HEK293 (cell line): ENCODE measurements around the gene TIGD7.
"Not testable (repeated sequence)": the region's sequence is repeated elsewhere in the genome, so short reads cannot be mapped to it uniquely, and the experiment has no call there.

Experiments
- CTCF ChIA-PET: fragments of 350-600 bp; formaldehyde crosslinking; extraction: SDS; loops from one replicate; lab custom pipeline; 2021; ENCODE audit warnings: antibody characterized with exemption; lab: Yijun Ruan, JAX
- POLR2A ChIA-PET: fragments of 300-600 bp; formaldehyde crosslinking; extraction: SDS; loops from one replicate; lab custom pipeline; 2020; ENCODE audit warnings: antibody characterized with exemption, inconsistent platforms; lab: Yijun Ruan, JAX
- H3K27ac ChIP-seq: fragments of 200-500 bp; sonication (Bioruptor generic); 2 replicates; pipeline ENCODE4 v1.5.1; 2014; ENCODE audit warnings: low read depth, low read length, control low read depth, inconsistent platforms; ENCODE audit errors: extremely low read depth
- H3K36me3 ChIP-seq, 2 experiments: fragments of 200-500 bp in 1 of 2; sonication (Bioruptor generic) in 1 of 2; 1 replicate in 1 of 2; 2 replicates in 1 of 2; pipeline ENCODE4 v1.5.1; 2014 to 2017; ENCODE audit warnings: inconsistent platforms in 2 of 2, low read length in 2 of 2; ENCODE audit not compliant: control insufficient read depth in 2 of 2, insufficient read depth in 1 of 2
- H3K4me1 ChIP-seq: fragments of 200-500 bp; sonication (Bioruptor generic); 2 replicates; pipeline ENCODE4 v1.5.1; 2014; ENCODE audit warnings: mild to moderate bottlenecking, low read length, inconsistent platforms; ENCODE audit not compliant: control insufficient read depth, insufficient read depth
- H3K4me3 ChIP-seq: 2 replicates; pipeline ENCODE4 v1.5.1; 2011; ENCODE audit warnings: low read depth, mild to moderate bottlenecking, control low read depth, low read length, moderate library complexity
- H3K9me3 ChIP-seq: fragments of 200-500 bp; sonication (Bioruptor generic); 2 replicates; pipeline ENCODE4 v1.5.1; 2014; ENCODE audit warnings: low read depth, low read length, inconsistent platforms; ENCODE audit not compliant: control insufficient read depth, insufficient read depth
- ATF2 ChIP-seq: fragments of 450-650 bp; formaldehyde crosslinking; IDR thresholded peaks from 2 replicates; pipeline ENCODE4 v1.5.1; 2016; ENCODE audit warnings: missing biosample characterization, missing genetic modification characterization, low read depth
- KLF8 ChIP-seq: fragments of 450-650 bp; formaldehyde crosslinking; IDR thresholded peaks from 2 replicates; pipeline ENCODE4 v1.5.1; 2016; ENCODE audit warnings: missing biosample characterization, missing genetic modification characterization
- TSHZ1 ChIP-seq: fragments of 450-650 bp; formaldehyde crosslinking; IDR thresholded peaks from 2 replicates; pipeline ENCODE4 v1.5.1; 2016; ENCODE audit warnings: missing biosample characterization, missing genetic modification characterization, borderline replicate concordance
- YY1 ChIP-seq: fragments of 450-650 bp; formaldehyde crosslinking; IDR thresholded peaks from 2 replicates; pipeline ENCODE4 v1.5.1; 2018; ENCODE audit warnings: missing biosample characterization, missing genetic modification characterization
- ZBTB10 ChIP-seq: fragments of 450-650 bp; formaldehyde crosslinking; IDR thresholded peaks from 2 replicates; pipeline ENCODE4 v1.5.1; 2016; ENCODE audit warnings: missing biosample characterization, missing genetic modification characterization
- ZBTB8A ChIP-seq: fragments of 450-650 bp; formaldehyde crosslinking; IDR thresholded peaks from 2 replicates; pipeline ENCODE4 v1.5.1; 2016; ENCODE audit warnings: missing biosample characterization, missing genetic modification characterization
- ZNF112 ChIP-seq: fragments of 450-650 bp; formaldehyde crosslinking; IDR thresholded peaks from 2 replicates; pipeline ENCODE4 v1.5.0; 2017; ENCODE audit warnings: missing biosample characterization, missing genetic modification characterization
- ZNF155 ChIP-seq: fragments of 450-650 bp; formaldehyde crosslinking; IDR thresholded peaks from 2 replicates; pipeline ENCODE4 v1.5.1; 2016; ENCODE audit warnings: missing biosample characterization, missing genetic modification characterization
- ZNF175 ChIP-seq: fragments of 450-650 bp; formaldehyde crosslinking; IDR thresholded peaks from 2 replicates; pipeline ENCODE4 v1.5.1; 2016; ENCODE audit warnings: missing biosample characterization, missing genetic modification characterization
- ZNF184 ChIP-seq: fragments of 450-650 bp; IDR thresholded peaks from 2 replicates; pipeline ENCODE4 v1.5.1; 2018; ENCODE audit warnings: missing biosample characterization, mild to moderate bottlenecking, missing genetic modification characterization
- ZNF221 ChIP-seq: fragments of 450-650 bp; formaldehyde crosslinking; IDR thresholded peaks from 2 replicates; pipeline ENCODE4 v1.5.1; 2017; ENCODE audit warnings: missing biosample characterization, missing genetic modification characterization, borderline replicate concordance
- ZNF280D ChIP-seq: fragments of 450-650 bp; formaldehyde crosslinking; IDR thresholded peaks from 2 replicates; pipeline ENCODE4 v1.5.1; 2016; ENCODE audit warnings: missing biosample characterization, missing genetic modification characterization
- ZNF302 ChIP-seq: fragments of 450-650 bp; formaldehyde crosslinking; IDR thresholded peaks from 2 replicates; pipeline ENCODE4 v1.5.1; 2016; ENCODE audit warnings: missing biosample characterization, missing genetic modification characterization, low read depth
- ZNF324 ChIP-seq: fragments of 450-650 bp; formaldehyde crosslinking; IDR thresholded peaks from 2 replicates; pipeline ENCODE4 v1.5.1; 2016; ENCODE audit warnings: missing biosample characterization, missing genetic modification characterization
- ZNF350 ChIP-seq: fragments of 450-650 bp; formaldehyde crosslinking; IDR thresholded peaks from 2 replicates; pipeline ENCODE4 v1.5.0; 2017; ENCODE audit warnings: missing biosample characterization, mild to moderate bottlenecking, missing genetic modification characterization
- ZNF37A ChIP-seq: fragments of 450-650 bp; IDR thresholded peaks from 2 replicates; pipeline ENCODE4 v1.5.1; 2018; ENCODE audit warnings: missing biosample characterization, missing genetic modification characterization
- ZNF544 ChIP-seq: fragments of 450-650 bp; formaldehyde crosslinking; IDR thresholded peaks from 2 replicates; pipeline ENCODE4 v1.5.0; 2017; ENCODE audit warnings: missing biosample characterization, missing genetic modification characterization

TIGD7 gene

GRCh38 chr16:3274490-3274889, 30.7 kb downstream of the TIGD7 start (continued):
- TF ChIP-seq TSHZ1 (tag by site-specific recombination) (no peak), ZNF302 (tag by site-specific recombination) (no peak), ATF2 (tag by site-specific recombination) (no peak), ZBTB10 (tag by site-specific recombination) (no peak)

GRCh38 chr16:3271281-3271680, 33.9 kb downstream of the TIGD7 start:
- H3K4me1 ChIP-seq, CTCF ChIA-PET: not testable (repeated sequence)

GRCh38 chr16:3270718-3271117, 34.5 kb downstream of the TIGD7 start:
- H3K4me3 ChIP-seq, H3K4me1 ChIP-seq, H3K36me3 ChIP-seq, H3K27ac ChIP-seq, H3K9me3 ChIP-seq: not testable (repeated sequence)
- ChIA-PET CTCF (interaction anchor here (0.8 kb wide), 1 partner anchor 110 kb away, joined by 3 read pairs; no protein-coding TSS in a partner anchor), POLR2A (interaction anchor here (1.2 kb wide), 1 partner anchor 12 kb away, joined by 5 read pairs; no protein-coding TSS in a partner anchor)

More at GRCh38 chr16:3271281-3271680, 33.9 kb downstream of the TIGD7 start:
- H3K27ac ChIP-seq, POLR2A ChIA-PET, H3K9me3 ChIP-seq, H3K4me3 ChIP-seq, H3K36me3 ChIP-seq: not testable (repeated sequence)

GRCh38 chr16:3268294-3268693, 36.9 kb downstream of the TIGD7 start:
- CTCF ChIA-PET, result interaction anchor here (2.1 to 3.0 kb wide), 2 partner anchors 9 to 14 kb away, joined by 25 to 35 read pairs; partner anchors contain the start of gene ZNF263
- no peaks in the 10 kb centered on the region for H3K36me3 ChIP-seq
- no peaks in the 10 kb centered on the region for H3K4me1 ChIP-seq
- POLR2A ChIA-PET, result interaction anchor here (0.6 to 2.8 kb wide), 2 partner anchors 14 to 39 kb away, joined by 3 to 16 read pairs; partner anchors contain the start of gene ZNF263
- no peaks in the 10 kb centered on the region for H3K9me3 ChIP-seq
- no peak overlapping the region for H3K27ac ChIP-seq
- H3K4me3 ChIP-seq, result no peak overlapping the region
- TF ChIP-seq ZNF324 (tag by site-specific recombination), result no peak
- no peak for TF ChIP-seq KLF8 (tag by site-specific recombination)
- TF ChIP-seq ZNF175 (tag by site-specific recombination), result no peak
- no peak for TF ChIP-seq ZBTB8A (tag by site-specific recombination)
- no peak for TF ChIP-seq ZNF544 (tag by site-specific recombination)
- TF ChIP-seq ZNF37A (tag by site-specific recombination), result no peak
- TF ChIP-seq ZNF112, result no peak
- no peak for TF ChIP-seq ZNF184
- TF ChIP-seq ZNF280D, result no peak
- no peak for TF ChIP-seq ZNF221 (tag by site-specific recombination)
- no peak for TF ChIP-seq ZNF155
- TF ChIP-seq YY1 (tag by site-specific recombination), result no peak
- TF ChIP-seq ZNF350 (tag by site-specific recombination), result no peak
